GM12878 (cell line): ENCODE measurements around the gene CLUH.

Experiments
- EZH2 ChIP-seq: IDR thresholded peaks from 2 replicates; pipeline ENCODE4 v1.6.1; 2012; ENCODE audit warnings: low read depth, mild to moderate bottlenecking, control low read depth, inconsistent platforms, low read length, borderline replicate concordance; ENCODE audit not compliant: control insufficient read depth
- GABPA ChIP-seq: IDR thresholded peaks from 2 replicates; pipeline ENCODE4 v1.6.1; 2014; ENCODE audit warnings: antibody characterized with exemption, low read depth, mild to moderate bottlenecking, inconsistent platforms
- NFYB ChIP-seq: IDR thresholded peaks from 2 replicates; pipeline ENCODE4 v1.6.1; 2011; ENCODE audit warnings: low read depth, mild to moderate bottlenecking, low read length, improper control_type of control experiment, moderate library complexity; ENCODE audit not compliant: insufficient read depth
- TF ChIP-seq, protein P1 (sequence below): IDR thresholded peaks from 2 replicates; pipeline ENCODE4 v1.6.1; 2012; ENCODE audit warnings: low read length, inconsistent platforms
- TF ChIP-seq, protein P2 (sequence below): fragments of 450-650 bp; IDR thresholded peaks from 2 replicates; pipeline ENCODE4 v1.6.1; 2017; ENCODE audit warnings: mild to moderate bottlenecking
- TF ChIP-seq, protein P3 (sequence below), 3 experiments: IDR thresholded peaks in 2 of 3; conservative IDR thresholded peaks in 1 of 3; 2 replicates each; pipeline ENCODE4 v1.5.1; 2011; ENCODE audit warnings: low read depth in 3 of 3, low read length in 3 of 3, mild to moderate bottlenecking in 3 of 3, control low read depth in 2 of 3, moderate library complexity in 2 of 3, inconsistent platforms in 1 of 3, mixed read lengths in 1 of 3; ENCODE audit not compliant: control insufficient read depth in 2 of 3, insufficient read depth in 1 of 3; ENCODE audit errors: extremely low read depth in 1 of 3

DNA sequence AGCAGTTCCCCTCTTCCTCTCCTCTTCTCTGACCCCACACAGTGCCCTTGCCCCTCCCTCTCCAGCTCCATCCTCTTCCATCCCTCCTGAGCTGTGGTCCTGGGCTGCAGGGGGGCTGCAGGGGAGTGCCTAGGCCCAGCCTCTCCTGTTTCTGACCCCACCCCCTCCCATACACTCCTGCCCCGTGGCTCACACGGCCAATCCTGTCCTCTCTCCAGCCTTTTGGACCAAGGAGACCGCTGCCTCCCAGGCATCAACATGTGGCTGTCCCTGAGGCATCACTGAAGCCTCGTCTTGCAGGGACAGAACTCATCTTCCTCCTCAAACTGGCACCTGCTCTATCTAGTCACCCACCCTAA lies 6.7 kb downstream of the CLUH start:
- TF ChIP-seq, protein P1, sequence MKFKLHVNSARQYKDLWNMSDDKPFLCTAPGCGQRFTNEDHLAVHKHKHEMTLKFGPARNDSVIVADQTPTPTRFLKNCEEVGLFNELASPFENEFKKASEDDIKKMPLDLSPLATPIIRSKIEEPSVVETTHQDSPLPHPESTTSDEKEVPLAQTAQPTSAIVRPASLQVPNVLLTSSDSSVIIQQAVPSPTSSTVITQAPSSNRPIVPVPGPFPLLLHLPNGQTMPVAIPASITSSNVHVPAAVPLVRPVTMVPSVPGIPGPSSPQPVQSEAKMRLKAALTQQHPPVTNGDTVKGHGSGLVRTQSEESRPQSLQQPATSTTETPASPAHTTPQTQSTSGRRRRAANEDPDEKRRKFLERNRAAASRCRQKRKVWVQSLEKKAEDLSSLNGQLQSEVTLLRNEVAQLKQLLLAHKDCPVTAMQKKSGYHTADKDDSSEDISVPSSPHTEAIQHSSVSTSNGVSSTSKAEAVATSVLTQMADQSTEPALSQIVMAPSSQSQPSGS: no peak
- TF ChIP-seq, protein P2, sequence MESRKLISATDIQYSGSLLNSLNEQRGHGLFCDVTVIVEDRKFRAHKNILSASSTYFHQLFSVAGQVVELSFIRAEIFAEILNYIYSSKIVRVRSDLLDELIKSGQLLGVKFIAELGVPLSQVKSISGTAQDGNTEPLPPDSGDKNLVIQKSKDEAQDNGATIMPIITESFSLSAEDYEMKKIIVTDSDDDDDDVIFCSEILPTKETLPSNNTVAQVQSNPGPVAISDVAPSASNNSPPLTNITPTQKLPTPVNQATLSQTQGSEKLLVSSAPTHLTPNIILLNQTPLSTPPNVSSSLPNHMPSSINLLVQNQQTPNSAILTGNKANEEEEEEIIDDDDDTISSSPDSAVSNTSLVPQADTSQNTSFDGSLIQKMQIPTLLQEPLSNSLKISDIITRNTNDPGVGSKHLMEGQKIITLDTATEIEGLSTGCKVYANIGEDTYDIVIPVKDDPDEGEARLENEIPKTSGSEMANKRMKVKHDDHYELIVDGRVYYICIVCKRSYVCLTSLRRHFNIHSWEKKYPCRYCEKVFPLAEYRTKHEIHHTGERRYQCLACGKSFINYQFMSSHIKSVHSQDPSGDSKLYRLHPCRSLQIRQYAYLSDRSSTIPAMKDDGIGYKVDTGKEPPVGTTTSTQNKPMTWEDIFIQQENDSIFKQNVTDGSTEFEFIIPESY: no peak
- TF ChIP-seq EZH2 (no peak), GABPA (no peak), NFYB (no peak)
- TF ChIP-seq, protein P3, sequence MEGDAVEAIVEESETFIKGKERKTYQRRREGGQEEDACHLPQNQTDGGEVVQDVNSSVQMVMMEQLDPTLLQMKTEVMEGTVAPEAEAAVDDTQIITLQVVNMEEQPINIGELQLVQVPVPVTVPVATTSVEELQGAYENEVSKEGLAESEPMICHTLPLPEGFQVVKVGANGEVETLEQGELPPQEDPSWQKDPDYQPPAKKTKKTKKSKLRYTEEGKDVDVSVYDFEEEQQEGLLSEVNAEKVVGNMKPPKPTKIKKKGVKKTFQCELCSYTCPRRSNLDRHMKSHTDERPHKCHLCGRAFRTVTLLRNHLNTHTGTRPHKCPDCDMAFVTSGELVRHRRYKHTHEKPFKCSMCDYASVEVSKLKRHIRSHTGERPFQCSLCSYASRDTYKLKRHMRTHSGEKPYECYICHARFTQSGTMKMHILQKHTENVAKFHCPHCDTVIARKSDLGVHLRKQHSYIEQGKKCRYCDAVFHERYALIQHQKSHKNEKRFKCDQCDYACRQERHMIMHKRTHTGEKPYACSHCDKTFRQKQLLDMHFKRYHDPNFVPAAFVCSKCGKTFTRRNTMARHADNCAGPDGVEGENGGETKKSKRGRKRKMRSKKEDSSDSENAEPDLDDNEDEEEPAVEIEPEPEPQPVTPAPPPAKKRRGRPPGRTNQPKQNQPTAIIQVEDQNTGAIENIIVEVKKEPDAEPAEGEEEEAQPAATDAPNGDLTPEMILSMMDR (IDR thresholded peaks at IDR 0.05 in 2 of 3, conservative IDR thresholded peaks at IDR 0.05 in 1 of 3; ENCODE audit: control insufficient read depth in 2 of 3, extremely low read depth in 1 of 3, insufficient read depth in 1 of 3, low read depth in 3 of 3, low read length in 3 of 3): no peak
